Activated CD8-positive, alpha-beta memory T cell treated with anti-CD3 and anti-CD28 coated beads, Interleukin-2, amount 50 U/mL, for 48 hours (primary cell): Measurements from ENCODE around the gene ZWILCH.
A peak's percentile ranks its signal among the peaks of the same experiment; 100 is the strongest.
"Not testable (repeated sequence)": the region's sequence is repeated elsewhere in the genome, so short reads cannot be mapped to it uniquely, and the experiment has no call there.

Source experiments
- DNase-seq: peaks from one replicate; pipeline ENCODE4 v3.0.0-alpha.2; 2020

Gene ZWILCH

GRCh38 chr15:66489179-66489791 is 15.8 kb upstream of the ZWILCH start:
- DNase-seq = peak; percentile 35

- no peak for DNase-seq
Observed at GRCh38 chr15:66491846-66492245, 13.3 kb upstream of the ZWILCH start.

- DNase-seq = no peak
Observed at GRCh38 chr15:66494262-66494661, 10.9 kb upstream of the ZWILCH start.

DNA sequence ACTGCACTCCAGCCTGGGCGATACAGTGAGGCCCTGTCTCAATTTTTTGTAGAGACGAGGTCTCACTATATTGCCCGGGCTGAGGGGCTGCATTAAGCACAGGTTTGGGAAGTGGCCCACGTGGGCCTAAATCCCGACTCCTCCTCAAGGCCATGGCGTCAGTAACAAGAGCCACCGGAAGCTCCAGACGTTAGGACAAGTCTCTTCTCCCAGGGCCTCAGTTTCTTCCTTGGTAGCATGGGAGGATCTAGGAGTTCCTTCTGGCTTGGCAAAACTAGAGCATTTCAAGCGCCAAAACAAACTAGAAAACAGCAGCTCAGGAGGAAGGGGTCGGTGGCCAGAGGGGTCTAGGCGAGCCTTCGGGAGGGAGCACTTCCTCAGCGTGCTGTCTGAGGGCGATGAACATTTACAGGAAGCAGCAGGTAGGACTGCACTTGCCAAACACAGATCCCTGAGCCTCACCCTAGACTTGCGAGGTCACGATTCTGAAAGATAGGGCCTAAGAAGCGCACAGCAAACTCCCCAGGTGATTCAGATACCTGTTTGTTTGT is 8.1 kb upstream of the ZWILCH start:
- peak; percentile 64 for DNase-seq

GRCh38 chr15:66497502-66498455 is 7.3 kb upstream of the ZWILCH start, which contains the start of gene SNAPC5:
SNAPC5 (minus strand) TSS chr15:66497762; CDS start chr15:66497731, 31 bp downstream.
- peak; percentile 100 for DNase-seq

- DNase-seq = peak; percentile 56
Observed at GRCh38 chr15:66498501-66499386, 6.4 kb upstream of the ZWILCH start.

GRCh38 chr15:66500346-66500745 is 4.8 kb upstream of the ZWILCH start:
- DNase-seq = peak; percentile 48

DNA sequence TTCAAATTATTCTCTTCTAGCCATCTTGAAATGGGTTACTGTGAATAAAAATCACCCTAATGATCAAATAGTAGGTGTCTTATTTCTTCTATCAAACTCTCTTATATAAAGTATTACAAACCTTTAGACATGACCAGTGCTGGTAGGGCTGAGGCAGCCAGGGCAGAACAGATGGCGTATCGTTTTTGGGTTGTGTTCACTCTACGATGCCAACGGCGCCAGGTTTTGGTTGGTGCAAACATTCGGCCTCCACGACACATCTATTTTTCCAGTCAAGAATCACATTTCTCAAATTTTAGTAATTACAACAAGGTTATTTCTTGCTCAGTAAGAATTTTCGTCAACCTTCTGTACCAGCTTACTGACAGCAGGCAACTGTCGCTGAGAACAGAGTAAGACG is 2.6 kb upstream of the ZWILCH start:
- no peak for DNase-seq

DNA sequence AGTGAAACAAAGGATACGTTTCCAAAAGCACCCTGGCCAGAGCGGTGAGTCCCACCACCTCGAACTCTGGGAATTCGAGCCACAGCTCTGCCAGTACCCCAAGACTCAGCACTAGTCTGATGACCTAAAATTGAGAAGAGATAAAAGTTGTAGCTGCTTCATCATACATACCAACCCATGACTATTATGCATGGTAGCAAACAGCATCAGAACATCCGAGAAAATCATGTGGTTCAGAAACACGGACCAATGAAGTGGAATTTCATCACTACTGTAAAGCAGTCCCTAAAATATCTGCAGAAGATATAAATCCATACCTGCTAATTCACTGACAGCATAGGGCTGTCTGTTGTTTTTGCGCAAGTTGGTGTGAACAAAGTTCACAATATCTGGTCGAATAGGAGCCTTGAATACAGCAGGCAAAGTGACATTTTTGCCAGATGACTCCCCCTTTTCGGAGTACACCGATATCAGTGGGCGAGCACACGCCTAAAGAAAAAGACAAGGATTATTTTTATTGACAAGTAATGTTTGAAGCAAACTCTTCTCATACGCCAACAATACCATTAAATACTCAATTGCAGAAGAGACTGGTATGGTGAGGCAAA is 2.0 kb upstream of the ZWILCH start:
- not testable (repeated sequence) for DNase-seq

DNA sequence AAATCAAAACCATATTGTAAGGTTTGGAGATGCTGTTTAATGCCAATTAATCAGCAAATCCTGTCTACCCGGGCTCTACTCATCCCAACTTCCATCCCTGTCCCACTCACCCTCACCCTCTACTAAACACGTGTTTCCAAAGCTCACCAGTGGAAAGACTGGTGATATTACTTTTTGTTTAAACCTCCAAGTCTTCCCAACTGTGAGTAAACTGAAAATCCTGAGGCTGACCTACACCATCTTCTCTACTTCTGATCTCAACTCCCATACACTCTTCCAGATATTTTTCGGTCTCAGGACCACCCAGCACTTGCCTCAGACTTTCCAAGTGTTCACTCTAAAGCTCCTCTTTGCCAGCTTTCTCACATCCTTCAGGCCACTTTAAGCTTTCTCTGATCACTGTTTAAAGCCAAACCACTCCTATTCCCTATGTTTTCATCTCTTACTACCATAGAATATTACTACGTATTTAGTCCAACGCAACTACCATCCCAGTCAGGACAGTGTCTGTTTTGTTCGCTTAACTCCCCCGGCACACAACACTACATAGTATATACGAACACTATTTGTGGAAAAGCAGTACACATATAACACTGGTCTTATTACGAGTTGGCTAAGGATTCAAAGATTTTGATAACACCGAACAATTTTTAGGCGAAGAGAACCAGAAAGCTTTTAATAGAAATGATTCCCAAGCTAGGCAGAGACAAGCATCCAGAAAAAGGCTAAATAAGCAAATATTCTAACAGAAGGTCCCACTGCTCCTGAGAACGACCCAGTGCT is 1.2 kb upstream of the ZWILCH start:
- no peak for DNase-seq

DNA sequence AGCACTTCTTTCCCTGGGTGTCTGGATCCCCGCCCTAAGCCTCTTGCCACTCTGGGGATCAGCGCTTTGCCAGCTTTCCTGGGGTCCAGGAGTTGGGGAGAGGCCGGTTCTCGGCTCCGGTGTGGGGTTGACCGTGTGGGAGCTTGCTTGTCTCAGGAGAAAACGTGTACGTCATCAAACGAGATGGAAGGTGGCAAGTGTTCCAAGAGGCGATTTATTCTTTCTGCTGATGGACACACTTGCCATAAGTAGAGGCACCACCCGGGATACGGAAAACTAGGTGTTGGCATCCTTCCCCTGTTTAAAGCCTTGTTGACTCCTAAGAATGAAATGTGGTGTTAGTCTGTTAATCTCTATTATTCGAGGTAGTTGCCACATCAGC is 295 bp downstream of the ZWILCH start:
- DNase-seq = no peak

DNA sequence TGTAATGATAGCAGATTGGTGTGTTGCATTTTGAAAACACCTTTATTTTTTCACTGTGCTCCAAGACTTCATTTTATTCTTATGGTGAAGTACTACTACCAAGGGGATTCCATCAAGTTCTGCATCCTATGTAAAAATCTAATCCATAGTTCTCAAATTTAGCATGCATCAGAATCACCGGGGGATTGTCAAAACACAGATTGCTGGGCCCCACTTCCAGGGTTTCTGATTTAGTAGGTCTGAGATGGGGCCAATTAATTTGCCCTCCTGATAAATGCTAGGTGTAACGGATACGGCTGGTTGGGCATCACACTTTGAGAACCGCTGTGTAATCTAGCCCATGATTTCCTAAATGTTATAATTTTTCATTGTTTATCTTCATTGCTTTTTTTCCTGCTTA is 692 bp downstream of the ZWILCH start:
- DNase-seq = no peak

DNA sequence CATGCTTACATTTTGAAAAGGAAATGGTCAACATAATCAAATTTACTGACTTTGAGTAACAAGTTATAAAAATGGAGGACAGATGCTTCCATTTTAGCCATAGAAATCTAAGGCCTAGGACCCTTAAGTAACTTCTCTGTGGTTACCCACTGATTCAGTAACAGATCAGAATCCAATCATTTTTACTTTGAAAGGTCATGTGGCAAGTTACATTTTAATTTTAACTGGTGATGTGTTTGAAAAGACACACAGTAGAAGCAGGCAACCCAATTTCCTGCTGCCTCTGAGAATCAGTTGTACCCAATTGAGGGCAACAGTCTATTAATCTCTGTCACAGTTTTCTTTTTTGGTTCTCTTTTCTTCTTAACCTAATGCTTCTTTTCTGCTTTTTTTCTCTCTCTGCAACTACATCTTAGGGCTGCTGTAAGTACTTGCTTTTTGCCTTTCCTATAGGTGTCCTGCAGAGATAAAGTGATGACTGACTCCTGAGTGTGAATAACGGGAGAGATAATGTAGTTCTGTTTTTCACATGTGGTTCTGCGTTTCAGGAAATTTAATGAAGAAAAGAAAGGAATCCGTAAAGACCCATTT is 3.3 kb downstream of the ZWILCH start:
- DNase-seq = no peak

DNA sequence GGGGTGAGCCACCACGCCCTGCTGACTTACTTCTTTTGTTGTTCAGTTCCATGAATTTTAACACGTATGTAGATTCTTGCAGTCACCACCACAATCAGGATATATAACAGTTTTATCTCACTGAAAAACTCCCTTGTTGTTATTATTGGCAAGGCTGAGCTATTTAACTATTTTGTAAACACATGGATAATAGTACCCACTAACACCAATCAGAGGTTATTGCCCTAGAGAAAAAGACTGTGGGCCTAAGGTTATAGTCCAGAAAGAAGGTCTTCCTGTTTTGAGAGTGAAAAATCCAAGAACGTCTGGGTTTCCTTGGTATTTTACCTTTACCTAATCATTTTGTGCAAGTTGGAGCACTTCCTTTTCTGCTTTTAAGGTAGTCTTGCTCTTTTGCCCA is 9.5 kb downstream of the ZWILCH start:
- DNase-seq = no peak

DNA sequence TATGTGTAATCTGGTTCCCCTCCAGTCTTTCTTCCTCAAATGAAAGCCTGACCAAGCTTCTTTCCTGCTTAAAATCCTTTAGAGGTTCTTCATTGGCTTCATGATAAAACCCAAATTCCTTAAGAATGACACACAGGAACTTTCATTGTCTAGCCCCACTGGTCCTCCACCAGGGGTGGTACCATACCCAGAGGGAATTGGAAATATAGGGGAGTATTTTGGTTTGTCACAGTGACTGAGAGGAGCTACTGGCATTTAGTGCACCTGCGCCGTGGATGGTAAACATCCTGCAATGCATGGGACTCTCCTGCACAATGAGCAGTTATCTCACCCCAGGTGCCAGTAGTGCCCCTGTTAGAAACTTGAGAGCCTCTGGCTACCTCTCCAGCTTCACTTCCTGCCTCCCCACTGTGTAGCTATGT is 10.8 kb downstream of the ZWILCH start:
- DNase-seq = no peak

DNA sequence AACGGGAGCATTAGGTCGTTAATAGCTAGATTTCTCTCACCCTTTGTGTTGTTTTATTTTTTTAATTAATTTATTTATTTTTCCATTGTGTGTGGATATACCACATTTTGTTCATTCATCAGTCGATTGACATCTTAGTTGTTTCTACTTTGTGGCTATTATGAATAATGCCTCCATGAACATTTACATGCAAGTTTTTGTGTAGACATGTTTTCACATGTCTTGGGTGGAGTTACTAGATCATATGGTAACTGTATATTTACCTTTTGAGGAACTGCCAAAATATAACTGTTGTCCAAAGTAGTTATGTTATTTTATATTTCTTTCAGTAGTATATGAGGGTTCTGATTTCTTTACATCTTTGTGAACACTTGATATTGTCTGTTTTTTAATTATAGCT is 18.8 kb downstream of the ZWILCH start:
- DNase-seq = no peak

GRCh38 chr15:66524838-66525237 is 19.7 kb downstream of the ZWILCH start:
- DNase-seq = no peak

GRCh38 chr15:66535056-66535455 is 29.9 kb downstream of the ZWILCH start:
- no peak for DNase-seq

DNA sequence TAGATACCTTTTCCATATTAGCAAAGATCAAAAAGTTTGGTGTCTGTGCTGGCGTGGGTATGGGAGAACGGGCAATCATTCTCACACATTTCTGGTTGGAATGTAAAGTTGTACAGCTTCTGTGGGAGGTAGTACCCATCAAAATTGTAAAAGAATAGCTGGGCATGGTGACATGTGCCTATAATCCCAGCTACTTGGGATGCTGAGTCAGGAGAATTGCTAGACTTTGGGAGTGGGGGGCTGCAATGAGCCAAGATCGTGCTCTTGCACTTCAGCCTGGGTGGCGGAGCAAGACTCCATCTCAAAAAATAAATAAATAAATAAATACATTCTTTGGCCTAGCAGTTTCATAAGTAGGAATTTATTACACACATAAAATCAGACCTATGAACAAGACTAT is 37.8 kb downstream of the ZWILCH start:
- no peak for DNase-seq

DNA sequence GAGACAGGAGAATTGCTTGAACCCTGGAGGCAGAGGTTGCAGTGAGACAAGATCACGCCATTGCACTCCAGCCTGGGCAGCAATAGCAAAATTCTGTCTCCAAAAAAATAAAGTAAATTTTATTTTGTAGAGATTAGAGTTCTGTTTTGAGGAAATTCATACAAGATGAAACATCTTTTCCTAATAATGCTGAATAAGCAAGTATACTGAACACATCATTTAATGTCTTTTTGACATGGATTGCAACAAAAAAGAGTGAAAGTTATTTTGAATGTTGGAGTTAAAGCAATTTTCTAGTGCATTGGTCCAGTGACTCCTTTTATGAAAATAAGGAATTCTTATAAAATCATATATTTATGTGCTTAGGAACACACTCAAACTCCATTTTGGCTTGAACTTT is 40.1 kb downstream of the ZWILCH start:
- DNase-seq = no peak

DNA sequence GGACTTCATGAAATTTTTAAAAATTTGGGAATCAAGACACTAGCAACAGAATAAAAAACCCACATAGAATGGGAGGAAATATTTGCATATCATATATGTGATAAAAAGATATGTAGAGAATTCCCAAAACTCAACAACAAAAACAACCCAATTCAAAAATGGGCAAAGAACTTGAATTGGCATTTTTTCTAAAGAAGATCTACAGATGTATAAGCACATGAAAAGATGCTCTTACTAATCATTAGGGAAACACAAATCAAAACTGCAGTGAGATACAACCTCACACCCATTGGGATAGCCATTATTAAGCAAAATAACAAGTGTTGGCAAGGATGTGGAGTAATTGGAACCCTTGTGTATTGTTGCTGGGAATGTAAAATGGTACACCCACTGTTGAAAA is 50.6 kb downstream of the ZWILCH start:
- no peak for DNase-seq
